SK-N-SH treated with all-trans-retinoic acid at 6 μM for 48 hours (cell line): Measurements from ENCODE around the gene FAM241B.

Experiments used
- ATAC-seq: fragments of 200-7000 bp; cut with Tn5 transposase; 3 replicates; pipeline ENCODE4 v1.9.1; 2020; ENCODE audit warnings: mild to moderate bottlenecking, moderate library complexity
- ARNTL ChIP-seq: fragments of 450-650 bp; formaldehyde crosslinking; IDR thresholded peaks from 2 replicates; pipeline ENCODE4 v1.5.0; 2020; ENCODE audit warnings: low read depth, mild to moderate bottlenecking, moderate library complexity, borderline replicate concordance
- BACH2 ChIP-seq: fragments of 250-450 bp; sonication (Bioruptor Pico); IDR thresholded peaks from 2 replicates; pipeline ENCODE4 v1.9.0; 2021; ENCODE audit warnings: mild to moderate bottlenecking, borderline replicate concordance
- CREB5 ChIP-seq: fragments of 250-450 bp; sonication (Bioruptor Pico); IDR thresholded peaks from 2 replicates; pipeline ENCODE4 v1.5.1; 2020; ENCODE audit warnings: low read depth, mild to moderate bottlenecking, moderate library complexity
- CSDC2 ChIP-seq: fragments of 250-450 bp; sonication (Bioruptor Pico); IDR thresholded peaks from 2 replicates; pipeline ENCODE4 v1.5.0; 2020; ENCODE audit warnings: mild to moderate bottlenecking, moderate library complexity
- CSRNP3 ChIP-seq: fragments of 250-450 bp; sonication (Bioruptor Pico); IDR thresholded peaks from 2 replicates; pipeline ENCODE4 v1.5.1; 2021; ENCODE audit warnings: mild to moderate bottlenecking, moderate library complexity
- ESRRG ChIP-seq: fragments of 250-450 bp; sonication (Bioruptor Pico); IDR thresholded peaks from 2 replicates; pipeline ENCODE4 v1.6.1; 2021; ENCODE audit warnings: mild to moderate bottlenecking
- GLIS3 ChIP-seq: fragments of 250-450 bp; sonication (Bioruptor Pico); IDR thresholded peaks from 2 replicates; pipeline ENCODE4 v1.5.0; 2020; ENCODE audit warnings: mild to moderate bottlenecking, moderate library complexity
- ISL1 ChIP-seq: fragments of 250-450 bp; sonication (Bioruptor Pico); IDR thresholded peaks from 2 replicates; pipeline ENCODE4 v2.1.2; 2022; ENCODE audit warnings: mild to moderate bottlenecking, moderate library complexity
- OSR1 ChIP-seq: fragments of 250-450 bp; sonication (Bioruptor Pico); IDR thresholded peaks from 2 replicates; pipeline ENCODE4 v1.8.0; 2022; ENCODE audit warnings: moderate library complexity, mild to moderate bottlenecking, inconsistent platforms
- PATZ1 ChIP-seq: fragments of 250-450 bp; sonication (Bioruptor Pico); IDR thresholded peaks from 2 replicates; pipeline ENCODE4 v1.8.0; 2020; ENCODE audit warnings: mild to moderate bottlenecking, moderate library complexity, borderline replicate concordance
- POU6F1 ChIP-seq: fragments of 250-450 bp; sonication (Bioruptor Pico); IDR thresholded peaks from 2 replicates; pipeline ENCODE4 v1.8.0; 2021; ENCODE audit warnings: low read depth, mild to moderate bottlenecking, moderate library complexity, borderline replicate concordance
- PPARA ChIP-seq: fragments of 250-450 bp; sonication (Bioruptor Pico); IDR thresholded peaks from 2 replicates; pipeline ENCODE4 v1.5.0; 2020; ENCODE audit warnings: mild to moderate bottlenecking, borderline replicate concordance
- RARB ChIP-seq: fragments of 250-450 bp; sonication (Bioruptor Pico); IDR thresholded peaks from 2 replicates; pipeline ENCODE4 v1.8.0; 2021; ENCODE audit warnings: mild to moderate bottlenecking, moderate library complexity
- SNAI2 ChIP-seq: fragments of 250-450 bp; sonication (Bioruptor Pico); IDR thresholded peaks from 2 replicates; pipeline ENCODE4 v1.5.0; 2020; ENCODE audit warnings: mild to moderate bottlenecking, moderate library complexity
- TCF4 ChIP-seq: fragments of 250-450 bp; sonication (Bioruptor Pico); IDR thresholded peaks from 2 replicates; pipeline ENCODE4 v1.8.0; 2021; ENCODE audit warnings: mild to moderate bottlenecking, moderate library complexity, borderline replicate concordance
- TOX ChIP-seq: fragments of 250-450 bp; sonication (Bioruptor Pico); IDR thresholded peaks from 2 replicates; pipeline ENCODE4 v1.8.0; 2021; ENCODE audit warnings: mild to moderate bottlenecking, moderate library complexity, borderline replicate concordance
- TSHZ2 ChIP-seq: fragments of 250-450 bp; sonication (Bioruptor Pico); IDR thresholded peaks from 2 replicates; pipeline ENCODE4 v1.5.0; 2020; ENCODE audit warnings: mild to moderate bottlenecking, moderate library complexity
- ZC3H10 ChIP-seq: fragments of 250-450 bp; sonication (Bioruptor Pico); IDR thresholded peaks from 2 replicates; pipeline ENCODE4 v1.5.1; 2021; ENCODE audit warnings: mild to moderate bottlenecking, moderate library complexity
- ZFP3 ChIP-seq: fragments of 250-450 bp; sonication (Bioruptor Pico); IDR thresholded peaks from 2 replicates; pipeline ENCODE4 v1.5.0; 2020; ENCODE audit warnings: mild to moderate bottlenecking, moderate library complexity
- ZNF565 ChIP-seq: fragments of 450-650 bp; formaldehyde crosslinking; conservative IDR thresholded peaks from 2 replicates; pipeline ENCODE4 v1.5.0; 2020; ENCODE audit warnings: low read depth, mild to moderate bottlenecking, moderate library complexity
- ZNF70 ChIP-seq: fragments of 450-650 bp; formaldehyde crosslinking; IDR thresholded peaks from 2 replicates; pipeline ENCODE4 v1.5.0; 2020; ENCODE audit warnings: mild to moderate bottlenecking, moderate library complexity

The FAM241B gene

DNA sequence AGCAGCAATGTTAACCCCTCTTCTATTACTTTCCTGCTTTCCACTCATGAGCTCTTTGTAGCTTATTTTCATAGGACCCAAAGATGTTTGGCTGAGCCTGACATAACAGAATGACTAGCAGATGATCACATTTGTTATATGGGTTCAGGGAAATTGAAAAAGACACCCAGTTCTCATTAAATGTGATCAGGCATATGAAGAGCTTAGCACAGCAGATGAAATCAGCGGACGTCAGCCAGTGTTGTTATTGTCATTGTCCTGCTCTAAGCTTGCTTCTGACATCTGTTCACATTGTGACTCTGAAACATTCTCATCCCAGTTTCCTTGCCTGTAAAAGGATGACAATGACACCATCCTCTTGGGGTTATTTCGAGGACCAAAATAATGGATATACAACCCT, 43.5 kb downstream of the FAM241B start (continued):
- TF ChIP-seq CSRNP3 (no peak), CSDC2 (no peak), SNAI2 (CRISPR knock-in tag) (no peak)

DNA sequence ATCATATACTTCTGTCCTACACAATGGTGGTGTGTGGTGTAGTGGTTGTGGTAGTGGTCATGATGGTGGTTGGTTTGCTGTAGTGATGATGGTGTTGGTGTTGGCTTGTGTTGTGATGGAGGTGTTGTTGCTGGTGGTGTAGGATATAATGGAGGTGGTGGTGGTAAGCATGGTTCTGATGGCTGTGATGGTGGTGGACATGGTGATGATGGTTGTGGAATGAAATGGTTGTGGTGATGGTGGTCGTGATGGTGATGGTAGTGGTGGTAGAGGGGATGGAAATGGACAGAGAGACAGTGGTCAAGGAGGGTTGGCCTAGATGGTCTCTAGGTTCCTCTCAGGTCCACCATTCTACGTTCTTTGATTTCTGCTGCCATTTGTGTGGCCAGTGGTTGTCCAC, 44.7 kb downstream of the FAM241B start:
- no peak for ATAC-seq
- no peak for TF ChIP-seq ZNF70 (CRISPR knock-in tag)
- TF ChIP-seq CREB5 (CRISPR knock-in tag), result no peak
- TF ChIP-seq PPARA (CRISPR knock-in tag), result no peak
- no peak for TF ChIP-seq SNAI2 (CRISPR knock-in tag)
- no peak for TF ChIP-seq CSRNP3
- TF ChIP-seq ISL1, result no peak
- TF ChIP-seq GLIS3 (CRISPR knock-in tag), result no peak
- TF ChIP-seq, all 23 proteins: peak for 0

- TF ChIP-seq ESRRG (CRISPR knock-in tag) (no peak), PATZ1 (no peak), ZNF565 (CRISPR knock-in tag) (no peak), TCF4 (CRISPR knock-in tag) (no peak), ISL1 (no peak)
- ATAC-seq, result no peak
Measured at GRCh38 chr10:69676301-69676700, 46.3 kb downstream of the FAM241B start.

- no peak for TF ChIP-seq GLIS3 (CRISPR knock-in tag)
- no peak for TF ChIP-seq ARNTL (CRISPR knock-in tag)
- no peak for TF ChIP-seq POU6F1 (CRISPR knock-in tag)
- no peak for TF ChIP-seq CREB5 (CRISPR knock-in tag)
- no peak for TF ChIP-seq ZC3H10 (CRISPR knock-in tag)
- no peak for TF ChIP-seq SNAI2 (CRISPR knock-in tag)
- TF ChIP-seq ZFP3 (CRISPR knock-in tag), result no peak
- TF ChIP-seq TOX (CRISPR knock-in tag), result no peak
- no peak for TF ChIP-seq ESRRG (CRISPR knock-in tag)
- TF ChIP-seq CSDC2, result no peak
- no peak for TF ChIP-seq ISL1
- no peak for TF ChIP-seq OSR1 (CRISPR knock-in tag)
- no peak for TF ChIP-seq RARB (CRISPR knock-in tag)
- TF ChIP-seq TSHZ2 (CRISPR knock-in tag), result no peak
- no peak for TF ChIP-seq PATZ1
- no peak for TF ChIP-seq BACH2
- no peak for TF ChIP-seq PPARA (CRISPR knock-in tag)
Measured at GRCh38 chr10:69677985-69678654, 48.1 kb downstream of the FAM241B start.

More at GRCh38 chr10:69677985-69678654, 48.1 kb downstream of the FAM241B start:
- ATAC-seq, result no peak
